Osteocyte (in vitro differentiated cells): ENCODE data around the gene OTUD7B. TPM values are rescaled to one million over a fixed set of nuclear protein-coding genes. Genes with fewer than 3 reads are reported as not detected.

Experiments used
- DNase-seq: peaks from one replicate; pipeline ENCODE4 v3.0.0; 2021; ENCODE audit warnings: mixed read lengths; ENCODE audit not compliant: unreplicated experiment; ENCODE audit errors: extremely low spot score
- H3K27ac Mint-ChIP-seq: one replicate; pipeline ENCODE4 v1.8.0; 2021; ENCODE audit warnings: mild to moderate bottlenecking, mixed read lengths; ENCODE audit not compliant: unreplicated experiment
- H3K27me3 Mint-ChIP-seq: one replicate; pipeline ENCODE4 v1.8.0; 2021; ENCODE audit warnings: mixed read lengths; ENCODE audit not compliant: unreplicated experiment
- H3K36me3 Mint-ChIP-seq: one replicate; pipeline ENCODE4 v1.8.0; 2021; ENCODE audit warnings: mixed read lengths; ENCODE audit not compliant: unreplicated experiment
- H3K4me1 Mint-ChIP-seq: one replicate; pipeline ENCODE4 v1.8.0; 2021; ENCODE audit warnings: mixed read lengths; ENCODE audit not compliant: unreplicated experiment
- H3K4me3 Mint-ChIP-seq: one replicate; pipeline ENCODE4 v1.8.0; 2021; ENCODE audit warnings: mild to moderate bottlenecking, moderate library complexity, mixed read lengths; ENCODE audit not compliant: unreplicated experiment
- H3K9me3 Mint-ChIP-seq: one replicate; pipeline ENCODE4 v1.8.0; 2021; ENCODE audit warnings: mixed read lengths; ENCODE audit not compliant: unreplicated experiment
- CTCF ChIP-seq: fragments of 200-600 bp; sonication (generic); IDR thresholded peaks from 2 replicates; pipeline ENCODE4 v1.5.0; 2021; ENCODE audit warnings: antibody characterized with exemption, mild to moderate bottlenecking, moderate library complexity
- total RNA-seq: library from RNA; stranded (reverse); gene quantifications from 2 replicates; pipeline ENCODE4 v1.2.1, GENCODE V29; 2021

The OTUD7B gene
- total RNA-seq, 1 donor from 2014 or later: 25.1 TPM

GRCh38 chr1:149916898-149917252 lies 93.7 kb downstream of the OTUD7B start:
- no peak for DNase-seq
- Mint-ChIP-seq H3K9me3 (no peaks in the 10 kb centered on the region), H3K4me1 (peaks cover 18% of the 10 kb centered on the region), H3K36me3 (peaks cover 8% of the 10 kb centered on the region), H3K27ac (no peak overlapping the region), H3K27me3 (no peaks in the 10 kb centered on the region), H3K4me3 (peak overlapping the region; percentile 85)
- TF ChIP-seq CTCF: no peak

GRCh38 chr1:149916193-149916897 lies 94.2 kb downstream of the OTUD7B start:
- DNase-seq: no peak
- TF ChIP-seq CTCF: no peak
- Mint-ChIP-seq H3K27me3 (no peaks in the 10 kb centered on the region), H3K9me3 (no peaks in the 10 kb centered on the region), H3K4me1 (peaks cover 18% of the 10 kb centered on the region), H3K36me3 (peaks cover 5% of the 10 kb centered on the region), H3K27ac (peak overlapping the region; percentile 60), H3K4me3 (peak overlapping the region; percentile 85)

GRCh38 chr1:149915429-149916192 lies 94.9 kb downstream of the OTUD7B start:
- H3K4me1 Mint-ChIP-seq: peaks cover 18% of the 10 kb centered on the region
- no peaks in the 10 kb centered on the region for H3K27me3 Mint-ChIP-seq
- H3K27ac Mint-ChIP-seq: peak overlapping the region; percentile 60
- no peaks in the 10 kb centered on the region for H3K9me3 Mint-ChIP-seq
- DNase-seq: no peak
- H3K4me3 Mint-ChIP-seq: peak overlapping the region; percentile 85
- TF ChIP-seq CTCF: no peak
- H3K36me3 Mint-ChIP-seq: peaks cover 11% of the 10 kb centered on the region

DNA sequence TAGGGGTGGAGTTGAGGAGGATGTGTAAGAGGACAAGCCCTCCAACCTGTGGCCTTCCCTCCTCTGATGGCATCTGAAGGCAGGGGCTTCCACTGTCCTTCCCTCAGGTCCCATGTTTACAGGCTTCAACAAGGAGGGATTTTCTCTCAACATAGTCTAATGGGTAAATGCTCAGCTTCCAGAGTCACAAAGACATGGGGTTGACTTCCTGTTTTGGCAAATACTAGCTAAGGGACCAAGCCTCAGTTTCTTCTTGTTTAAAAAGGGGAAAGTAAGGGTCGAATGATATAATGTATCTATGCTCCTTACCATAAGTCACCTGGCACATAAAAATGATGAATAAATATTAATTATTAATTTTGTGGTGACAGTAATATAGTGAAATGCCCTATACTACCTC lies 96.0 kb downstream of the OTUD7B start:
- Mint-ChIP-seq H3K27ac (no peak overlapping the region), H3K36me3 (peaks cover 11% of the 10 kb centered on the region), H3K4me1 (peaks cover 18% of the 10 kb centered on the region), H3K9me3 (no peaks in the 10 kb centered on the region), H3K27me3 (no peaks in the 10 kb centered on the region), H3K4me3 (no peak overlapping the region)
- DNase-seq: no peak
- TF ChIP-seq CTCF: no peak

GRCh38 chr1:149906570-149907075 lies 103.9 kb downstream of the OTUD7B start:
- no peak for DNase-seq
- Mint-ChIP-seq H3K4me3 (no peak overlapping the region), H3K4me1 (no peaks in the 10 kb centered on the region), H3K27ac (no peak overlapping the region), H3K36me3 (peaks cover 22% of the 10 kb centered on the region), H3K27me3 (no peaks in the 10 kb centered on the region), H3K9me3 (no peaks in the 10 kb centered on the region)
- no peak for TF ChIP-seq CTCF
